Measurements from ENCODE around the gene FAT1. TPM values are rescaled to one million over a fixed set of nuclear protein-coding genes. Genes with fewer than 3 reads are reported as not detected.

The FAT1 gene, protein sequence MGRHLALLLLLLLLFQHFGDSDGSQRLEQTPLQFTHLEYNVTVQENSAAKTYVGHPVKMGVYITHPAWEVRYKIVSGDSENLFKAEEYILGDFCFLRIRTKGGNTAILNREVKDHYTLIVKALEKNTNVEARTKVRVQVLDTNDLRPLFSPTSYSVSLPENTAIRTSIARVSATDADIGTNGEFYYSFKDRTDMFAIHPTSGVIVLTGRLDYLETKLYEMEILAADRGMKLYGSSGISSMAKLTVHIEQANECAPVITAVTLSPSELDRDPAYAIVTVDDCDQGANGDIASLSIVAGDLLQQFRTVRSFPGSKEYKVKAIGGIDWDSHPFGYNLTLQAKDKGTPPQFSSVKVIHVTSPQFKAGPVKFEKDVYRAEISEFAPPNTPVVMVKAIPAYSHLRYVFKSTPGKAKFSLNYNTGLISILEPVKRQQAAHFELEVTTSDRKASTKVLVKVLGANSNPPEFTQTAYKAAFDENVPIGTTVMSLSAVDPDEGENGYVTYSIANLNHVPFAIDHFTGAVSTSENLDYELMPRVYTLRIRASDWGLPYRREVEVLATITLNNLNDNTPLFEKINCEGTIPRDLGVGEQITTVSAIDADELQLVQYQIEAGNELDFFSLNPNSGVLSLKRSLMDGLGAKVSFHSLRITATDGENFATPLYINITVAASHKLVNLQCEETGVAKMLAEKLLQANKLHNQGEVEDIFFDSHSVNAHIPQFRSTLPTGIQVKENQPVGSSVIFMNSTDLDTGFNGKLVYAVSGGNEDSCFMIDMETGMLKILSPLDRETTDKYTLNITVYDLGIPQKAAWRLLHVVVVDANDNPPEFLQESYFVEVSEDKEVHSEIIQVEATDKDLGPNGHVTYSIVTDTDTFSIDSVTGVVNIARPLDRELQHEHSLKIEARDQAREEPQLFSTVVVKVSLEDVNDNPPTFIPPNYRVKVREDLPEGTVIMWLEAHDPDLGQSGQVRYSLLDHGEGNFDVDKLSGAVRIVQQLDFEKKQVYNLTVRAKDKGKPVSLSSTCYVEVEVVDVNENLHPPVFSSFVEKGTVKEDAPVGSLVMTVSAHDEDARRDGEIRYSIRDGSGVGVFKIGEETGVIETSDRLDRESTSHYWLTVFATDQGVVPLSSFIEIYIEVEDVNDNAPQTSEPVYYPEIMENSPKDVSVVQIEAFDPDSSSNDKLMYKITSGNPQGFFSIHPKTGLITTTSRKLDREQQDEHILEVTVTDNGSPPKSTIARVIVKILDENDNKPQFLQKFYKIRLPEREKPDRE (N-terminal part only)
- total RNA-seq = 100 to 1,000 TPM in 3 of 4 donors, 10 to 100 TPM in 1; 91.2 to 133 (median 105) TPM

DNA sequence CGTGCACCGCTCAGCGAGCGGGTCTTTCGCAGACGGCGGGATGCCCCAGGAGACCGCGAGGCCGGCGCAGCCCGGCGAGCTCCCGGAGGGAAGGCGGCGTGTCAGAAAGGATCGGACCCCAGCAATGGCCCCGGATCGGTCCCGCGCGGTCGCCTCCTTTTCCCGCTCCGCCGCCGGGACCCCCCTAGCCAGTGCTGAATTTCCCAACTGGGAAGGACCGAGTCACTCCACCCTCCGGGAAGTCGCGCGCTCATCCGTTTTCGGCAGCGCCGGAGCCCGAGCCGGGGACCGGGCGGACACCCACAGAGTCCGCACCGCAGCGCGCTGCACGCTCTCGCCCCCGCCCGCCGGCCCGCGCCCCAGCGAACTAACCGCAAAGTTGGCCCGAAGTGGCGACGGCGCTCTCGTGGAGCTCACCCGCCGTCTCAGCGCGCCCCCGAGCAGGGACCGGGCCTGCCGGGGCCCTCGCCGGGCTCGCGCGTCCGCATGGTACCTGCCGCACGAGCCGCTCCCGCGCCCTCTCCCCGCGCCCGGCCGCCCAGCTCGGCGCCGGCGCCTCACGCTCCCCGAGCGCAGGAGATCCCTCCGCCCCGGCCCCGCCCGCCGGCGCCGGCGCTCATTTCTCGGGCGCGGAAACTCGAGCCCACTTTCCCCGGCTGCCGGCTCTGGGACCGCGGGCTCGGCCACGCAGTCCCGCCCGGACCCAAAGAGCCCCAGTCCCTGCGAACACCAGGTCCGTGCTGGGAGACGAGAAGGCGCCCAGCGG lies at the start of gene FAT1:
TSS of gene FAT1 (minus strand) at position 565 of the 766 bp plus-strand sequence. CDS start 14,029 bp downstream, outside the sequence.
- WGBS = 0% methylated on average over 44 of the region's 112 CpGs
- H3K4me1 ChIP-seq = peaks cover 38% of the 10 kb centered on the region
- H3K36me3 ChIP-seq = no peaks in the 10 kb centered on the region
- H3K9me3 ChIP-seq = peaks cover 12% of the 10 kb centered on the region
- peaks cover 15% of the 10 kb centered on the region for H3K27me3 ChIP-seq
- DNase-seq (ENCODE audit: low spot score in 2 of 2) = peak in 1 of 2 donors; percentile 69
- H3K27ac ChIP-seq = peak within 1 kb of the TSS; percentile 93
- H3K4me3 ChIP-seq = peak within 1 kb of the TSS; percentile 95
- TF ChIP-seq POLR2A (IDR thresholded peaks at IDR 0.05) = peak in 1 of 2 donors; percentile 33
- TF ChIP-seq EP300 (IDR thresholded peaks at IDR 0.05) = no peak
- peak in 1 of 3 donors; percentile 25 for TF ChIP-seq POLR2AphosphoS5 (IDR thresholded peaks at IDR 0.05)

DNA sequence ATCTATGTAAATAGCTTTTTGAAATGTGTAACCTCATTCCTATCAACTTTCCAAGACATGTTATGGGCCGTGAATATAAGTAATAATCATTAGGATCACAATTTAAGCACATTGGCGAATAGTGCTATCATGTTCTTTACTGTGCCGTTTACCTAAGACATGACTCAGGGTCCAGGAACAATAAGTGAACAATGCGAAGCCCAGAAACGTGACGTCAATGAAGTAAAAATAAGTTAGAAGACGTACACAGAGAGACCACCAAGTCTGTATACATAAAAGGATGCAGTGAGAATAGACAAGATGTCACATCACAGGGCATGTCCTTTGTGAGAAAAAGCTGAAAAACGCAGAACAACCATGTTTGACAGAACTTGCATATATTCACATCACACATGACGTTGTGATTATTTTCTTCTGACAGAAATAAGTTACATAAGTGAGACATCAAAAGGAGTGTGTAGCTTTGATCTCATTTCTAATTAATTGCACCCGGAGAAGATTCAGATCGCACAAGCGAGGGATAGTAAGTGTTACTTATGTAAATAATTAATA lies 49.4 kb upstream of the FAT1 start:
- 72% methylated on average over 12 of the region's 12 CpGs for WGBS
- DNase-seq (ENCODE audit: low spot score in 2 of 2) = no peak
- Histone ChIP-seq H3K4me3 (no peak overlapping the region), H3K27me3 (no peaks in the 10 kb centered on the region), H3K36me3 (no peaks in the 10 kb centered on the region), H3K9me3 (no peaks in the 10 kb centered on the region), H3K4me1 (no peaks in the 10 kb centered on the region), H3K27ac (no peak overlapping the region)
- TF ChIP-seq EP300 (IDR thresholded peaks at IDR 0.05) (no peak), POLR2AphosphoS5 (IDR thresholded peaks at IDR 0.05) (no peak)

DNA sequence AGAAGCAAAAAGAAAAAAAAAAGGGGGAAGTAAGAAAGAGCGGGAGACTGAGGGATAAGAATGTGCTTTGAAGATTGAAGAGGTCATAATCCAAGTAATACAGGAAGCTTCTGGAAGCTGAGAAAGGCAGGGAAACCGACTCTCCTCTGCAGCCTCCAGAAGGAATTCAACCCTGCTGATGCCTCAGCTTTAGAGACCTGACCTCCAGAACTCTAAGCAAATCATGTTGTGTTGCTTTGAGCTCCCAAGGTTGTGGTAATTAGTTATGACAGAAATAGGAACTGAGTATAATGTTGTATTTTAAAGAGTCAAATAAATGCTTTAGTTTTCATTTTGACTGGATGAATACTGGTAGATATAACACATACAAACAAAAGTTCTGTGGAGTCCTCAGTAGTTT lies 48.0 kb upstream of the FAT1 start:
- TF ChIP-seq, protein P1, sequence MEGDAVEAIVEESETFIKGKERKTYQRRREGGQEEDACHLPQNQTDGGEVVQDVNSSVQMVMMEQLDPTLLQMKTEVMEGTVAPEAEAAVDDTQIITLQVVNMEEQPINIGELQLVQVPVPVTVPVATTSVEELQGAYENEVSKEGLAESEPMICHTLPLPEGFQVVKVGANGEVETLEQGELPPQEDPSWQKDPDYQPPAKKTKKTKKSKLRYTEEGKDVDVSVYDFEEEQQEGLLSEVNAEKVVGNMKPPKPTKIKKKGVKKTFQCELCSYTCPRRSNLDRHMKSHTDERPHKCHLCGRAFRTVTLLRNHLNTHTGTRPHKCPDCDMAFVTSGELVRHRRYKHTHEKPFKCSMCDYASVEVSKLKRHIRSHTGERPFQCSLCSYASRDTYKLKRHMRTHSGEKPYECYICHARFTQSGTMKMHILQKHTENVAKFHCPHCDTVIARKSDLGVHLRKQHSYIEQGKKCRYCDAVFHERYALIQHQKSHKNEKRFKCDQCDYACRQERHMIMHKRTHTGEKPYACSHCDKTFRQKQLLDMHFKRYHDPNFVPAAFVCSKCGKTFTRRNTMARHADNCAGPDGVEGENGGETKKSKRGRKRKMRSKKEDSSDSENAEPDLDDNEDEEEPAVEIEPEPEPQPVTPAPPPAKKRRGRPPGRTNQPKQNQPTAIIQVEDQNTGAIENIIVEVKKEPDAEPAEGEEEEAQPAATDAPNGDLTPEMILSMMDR (IDR thresholded peaks at IDR 0.05) = no peak
- TF ChIP-seq POLR2A (IDR thresholded peaks at IDR 0.05) (no peak), POLR2AphosphoS5 (IDR thresholded peaks at IDR 0.05) (no peak), EP300 (IDR thresholded peaks at IDR 0.05) (no peak)
- H3K36me3 ChIP-seq = no peaks in the 10 kb centered on the region
- 68% methylated on average over 2 of the region's 2 CpGs for whole genome bisulfite sequencing
- H3K4me1 ChIP-seq = no peaks in the 10 kb centered on the region
- no peak overlapping the region for H3K4me3 ChIP-seq
- no peak for DNase-seq (ENCODE audit: low spot score in 2 of 2)
- H3K9me3 ChIP-seq = no peaks in the 10 kb centered on the region
- H3K27ac ChIP-seq = no peak overlapping the region
- no peaks in the 10 kb centered on the region for H3K27me3 ChIP-seq

DNA sequence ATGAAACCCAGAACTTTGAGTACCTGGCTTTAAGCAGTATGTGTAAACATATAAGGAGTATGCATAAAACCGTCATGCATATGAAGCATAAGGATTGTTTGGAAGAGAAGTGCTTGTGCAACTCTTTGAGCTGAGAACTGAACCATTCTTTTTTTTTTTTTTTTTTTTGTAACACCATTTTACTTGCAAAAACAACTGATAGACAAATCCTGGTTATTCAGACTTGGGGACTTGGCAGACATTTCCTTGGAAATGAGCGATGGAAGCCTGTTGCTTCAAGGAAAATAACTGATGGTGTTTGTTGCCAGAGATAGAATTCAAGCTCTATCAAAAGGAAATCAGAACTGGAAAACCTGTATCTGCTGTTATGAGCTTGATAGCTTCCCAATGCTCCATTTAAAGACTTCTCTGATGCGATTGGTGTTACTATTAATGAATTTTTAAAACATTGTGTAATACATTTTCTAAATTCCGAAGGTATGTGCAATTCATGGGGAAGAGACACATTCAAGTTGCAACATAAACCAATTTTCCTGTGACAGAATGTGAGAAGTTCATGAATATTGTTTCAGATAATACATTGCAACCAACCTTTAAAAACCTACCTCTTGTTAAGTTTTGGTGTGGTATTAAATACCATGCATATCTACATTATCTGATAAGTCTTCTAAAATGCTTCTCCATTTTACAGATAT lies 47.0 kb upstream of the FAT1 start:
- H3K9me3 ChIP-seq = no peaks in the 10 kb centered on the region
- no peaks in the 10 kb centered on the region for H3K4me1 ChIP-seq
- no peak for DNase-seq (ENCODE audit: low spot score in 2 of 2)
- no peak overlapping the region for H3K4me3 ChIP-seq
- WGBS = 36% methylated on average over 4 of the region's 4 CpGs
- H3K27me3 ChIP-seq = no peaks in the 10 kb centered on the region
- no peaks in the 10 kb centered on the region for H3K36me3 ChIP-seq
- TF ChIP-seq POLR2A (IDR thresholded peaks at IDR 0.05) (no peak), POLR2AphosphoS5 (IDR thresholded peaks at IDR 0.05) (no peak), EP300 (IDR thresholded peaks at IDR 0.05) (no peak)
- TF ChIP-seq, protein P1 (IDR thresholded peaks at IDR 0.05) = no peak
- H3K27ac ChIP-seq = no peak overlapping the region

DNA sequence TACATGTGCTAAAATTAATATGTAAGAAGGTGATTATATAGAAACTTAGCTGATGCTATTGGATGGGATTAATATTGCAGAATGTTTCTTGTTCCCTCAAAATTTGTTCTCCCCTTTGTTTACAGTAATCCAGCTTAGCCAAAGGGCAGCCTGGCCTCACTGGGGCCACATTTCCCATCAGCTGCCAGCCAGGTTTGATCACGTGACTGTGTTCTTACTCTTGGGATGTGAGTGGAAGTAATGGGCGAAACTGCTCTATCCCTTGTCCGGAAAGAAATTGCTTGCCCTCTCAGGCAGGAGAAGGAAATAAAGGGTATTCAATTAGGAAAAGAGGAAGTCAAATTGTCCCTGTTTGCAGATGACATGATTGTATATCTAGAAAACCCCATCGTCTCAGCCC lies 44.1 kb upstream of the FAT1 start:
- no peaks in the 10 kb centered on the region for H3K27me3 ChIP-seq
- H3K4me1 ChIP-seq = peaks cover 4% of the 10 kb centered on the region
- no peaks in the 10 kb centered on the region for H3K9me3 ChIP-seq
- DNase-seq (ENCODE audit: low spot score in 2 of 2) = no peak
- no peaks in the 10 kb centered on the region for H3K36me3 ChIP-seq
- TF ChIP-seq POLR2AphosphoS5 (IDR thresholded peaks at IDR 0.05) (no peak), EP300 (IDR thresholded peaks at IDR 0.05) (no peak), POLR2A (IDR thresholded peaks at IDR 0.05) (no peak)
- TF ChIP-seq, protein P1 (IDR thresholded peaks at IDR 0.05) = no peak
- no peak overlapping the region for H3K27ac ChIP-seq
- 87% methylated on average over 4 of the region's 4 CpGs for WGBS
- no peak overlapping the region for H3K4me3 ChIP-seq

Measured in suprapubic skin (tissue), 4 donors.